Measurements from ENCODE around the gene ASIC2.
"Not testable (repeated sequence)": the region's sequence is repeated elsewhere in the genome, so short reads cannot be mapped to it uniquely, and the experiment has no call there.

ASIC2 gene

DNA sequence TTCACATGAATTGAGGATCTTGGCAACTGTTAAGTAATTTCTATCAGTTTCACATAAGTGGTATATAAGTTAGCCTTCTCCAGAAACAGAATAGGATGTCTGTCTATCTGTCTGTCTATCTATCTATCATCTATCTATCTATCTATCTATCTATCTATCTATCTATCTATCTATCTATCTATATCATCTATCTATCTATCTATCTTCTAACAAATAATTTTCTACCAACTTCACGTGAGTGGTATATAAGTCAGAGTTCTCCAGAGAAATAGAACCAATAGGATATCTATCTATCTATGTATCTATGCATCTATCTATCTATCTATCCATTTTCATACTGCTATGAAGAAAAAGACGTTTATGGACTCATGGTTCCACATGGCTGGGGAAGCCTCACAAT, 312.9 kb downstream of the ASIC2 start:
- no peak for DNase-seq (ENCODE audit: low read depth)

DNA sequence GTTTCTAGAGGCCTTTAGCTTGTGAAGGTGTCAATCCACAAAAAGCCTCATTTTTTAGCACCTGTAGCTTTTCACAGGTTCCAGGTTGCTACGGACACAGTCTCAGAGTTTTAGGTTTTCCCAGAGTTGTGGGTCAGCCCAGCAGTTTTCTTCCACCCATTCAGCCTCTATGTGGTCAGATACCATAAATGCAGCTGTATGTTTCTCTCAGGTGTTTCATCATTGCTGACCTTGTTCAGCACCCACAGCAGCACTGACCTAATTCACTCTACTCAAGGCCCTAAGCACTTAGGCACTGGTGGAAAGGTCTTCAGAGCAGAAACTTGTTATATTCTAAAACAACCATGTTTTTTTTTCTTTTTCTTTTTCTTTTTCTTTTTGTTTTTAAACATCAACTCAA, 316.5 kb downstream of the ASIC2 start:
- DNase-seq (ENCODE audit: low read depth): no peak

DNA sequence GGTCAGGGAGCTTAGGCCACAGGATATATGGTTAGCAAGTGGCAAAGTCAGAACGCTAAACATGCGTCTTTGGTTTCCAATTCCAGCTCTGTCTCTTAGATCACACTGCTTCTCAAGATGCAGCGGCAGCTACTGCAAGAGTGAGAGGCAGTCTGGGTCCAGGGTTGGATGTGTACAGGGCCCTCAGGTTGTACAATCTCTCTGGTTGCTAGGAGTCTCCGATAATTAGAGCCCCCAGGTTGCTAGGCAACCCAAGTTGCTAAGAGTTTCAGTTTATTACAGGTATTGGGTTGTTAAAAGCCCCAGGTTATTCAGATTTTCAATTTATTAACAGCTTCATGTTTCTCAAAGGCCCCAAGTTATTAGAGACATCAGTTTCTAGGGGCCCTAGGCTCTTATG, 317.0 kb downstream of the ASIC2 start:
- no peak for DNase-seq (ENCODE audit: low read depth)

DNA sequence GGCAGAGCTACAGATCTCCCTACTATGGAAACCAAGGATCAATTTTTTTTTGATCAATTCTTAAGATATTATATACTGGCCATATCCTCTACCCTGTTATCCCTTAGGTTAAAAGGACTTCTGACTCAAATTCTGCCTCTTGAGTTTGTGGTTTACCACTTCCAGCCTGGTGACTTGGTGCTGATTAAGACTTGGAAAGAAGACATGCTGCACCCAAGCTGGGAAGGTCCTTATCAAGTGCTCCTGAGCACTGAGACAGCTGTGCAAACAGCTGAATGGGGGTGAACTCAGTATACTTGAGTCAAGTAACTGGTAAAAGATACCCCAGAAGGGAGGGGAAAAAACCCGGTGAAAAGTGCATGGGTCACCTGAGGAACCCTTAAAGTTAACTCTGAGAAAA, 321.9 kb downstream of the ASIC2 start:
- peak; percentile 16 for DNase-seq (ENCODE audit: low read depth)

DNA sequence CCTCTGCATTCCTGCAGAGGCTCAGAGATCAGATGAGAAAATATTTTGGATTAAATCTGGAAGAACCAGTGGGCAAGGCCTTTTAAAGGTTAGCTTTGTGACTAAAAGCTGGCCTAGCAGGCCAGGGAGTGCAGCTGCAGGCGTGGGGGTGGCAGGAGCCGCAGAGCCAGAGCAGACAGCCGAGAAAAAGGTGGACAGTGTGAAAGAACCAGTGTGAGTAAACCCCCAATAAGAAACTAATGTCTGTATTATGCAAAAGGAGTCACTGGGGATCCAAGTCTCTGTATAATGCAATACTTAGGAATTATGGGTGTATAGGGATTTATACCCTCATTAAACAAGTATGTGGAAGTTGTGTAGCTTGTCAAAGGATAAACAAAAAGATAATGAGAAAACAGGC, 322.8 kb downstream of the ASIC2 start:
- peak; percentile 4 for DNase-seq (ENCODE audit: low read depth)

DNA sequence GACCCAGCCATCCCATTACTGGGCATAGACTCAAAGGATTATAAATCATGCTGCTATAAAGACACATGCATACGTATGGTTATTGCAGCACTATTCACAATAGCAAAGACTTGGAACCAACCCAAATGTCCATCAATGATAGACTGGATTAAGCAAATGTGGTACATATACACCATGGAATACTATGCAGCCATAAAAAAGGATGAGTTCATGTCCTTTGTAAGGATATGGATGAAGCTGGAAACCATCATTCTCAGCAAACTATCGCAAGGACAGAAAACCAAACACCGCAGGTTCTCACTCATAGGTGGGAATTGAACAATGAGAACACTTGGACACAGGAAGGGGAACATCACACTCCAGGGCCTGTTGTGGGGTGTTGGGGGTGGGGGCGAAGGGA, 323.9 kb downstream of the ASIC2 start:
- not testable (repeated sequence) for DNase-seq (ENCODE audit: low read depth)

DNA sequence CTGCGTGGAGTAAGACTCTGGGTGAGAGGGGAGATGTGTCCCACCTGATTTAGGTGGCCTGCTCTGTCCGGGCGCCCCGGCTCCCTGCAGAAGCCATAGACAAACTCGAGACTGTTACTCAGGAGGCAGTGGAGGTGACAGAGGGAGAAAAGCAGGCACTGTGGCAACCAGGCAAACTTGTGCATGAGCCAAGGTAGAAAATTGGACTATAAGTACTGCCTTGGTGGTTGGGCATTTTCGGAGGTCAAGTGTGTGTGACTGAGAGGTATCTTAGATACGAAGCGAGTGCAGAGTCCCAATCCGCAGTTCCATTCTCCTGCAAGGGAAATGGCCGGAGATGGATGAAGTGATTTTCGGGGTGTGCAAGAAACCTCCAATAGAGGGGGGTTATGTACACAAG, 328.6 kb downstream of the ASIC2 start:
- DNase-seq (ENCODE audit: low read depth): no peak

Data from stromal cell of bone marrow (primary cell).